ENCODE data around the gene TFPI.
"Not testable (repeated sequence)": the region's sequence is repeated elsewhere in the genome, so short reads cannot be mapped to it uniquely, and the experiment has no call there.

TFPI gene

GRCh38 chr2:187554011-187554703 is at the start of gene TFPI:
Gene TFPI (minus strand): TSS chr2:187554435. CDS start chr2:187503768, 50,667 bp downstream.
- no peak for DNase-seq

- no peak for DNase-seq
Measured at GRCh38 chr2:187594801-187595200, 40.6 kb upstream of the TFPI start.

DNA sequence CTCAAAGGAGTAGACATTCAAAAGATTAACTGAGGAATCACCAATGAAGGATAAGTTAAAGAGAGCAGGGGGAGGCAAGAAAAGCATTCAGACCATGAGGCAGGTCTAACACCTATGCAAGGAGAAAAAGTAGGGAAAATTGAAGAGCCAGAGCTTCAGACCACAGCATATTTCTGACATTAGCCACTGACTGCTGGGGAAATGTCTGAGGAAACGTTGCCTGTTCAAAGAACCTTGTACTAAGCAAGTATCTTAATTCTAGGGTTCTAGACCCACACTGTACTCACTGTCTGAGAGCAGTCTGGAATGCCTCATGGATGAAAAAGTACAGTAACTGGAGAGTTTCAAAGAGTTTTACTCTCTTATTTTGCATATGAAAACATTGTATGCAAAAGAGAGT is 39.5 kb upstream of the TFPI start:
- no peak for DNase-seq

DNA sequence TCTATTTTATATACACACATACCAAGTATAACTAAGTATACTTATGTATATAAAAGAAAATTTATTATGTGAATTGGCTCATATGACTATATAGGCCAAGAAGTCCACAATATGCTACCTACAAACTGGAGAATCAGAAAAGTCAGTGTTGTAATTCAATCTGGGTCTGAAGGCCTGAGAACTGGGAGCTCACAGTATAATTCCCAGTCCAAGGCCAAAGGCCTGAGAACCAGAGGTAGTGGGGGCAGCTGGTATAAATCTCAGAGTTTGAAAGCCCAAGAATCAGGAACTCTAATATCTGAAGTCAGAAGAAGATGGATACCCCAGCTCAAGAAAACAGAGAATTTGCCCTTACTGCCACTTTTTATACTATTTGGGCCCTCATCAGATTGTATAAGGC is 38.9 kb upstream of the TFPI start:
- DNase-seq, result no peak

DNA sequence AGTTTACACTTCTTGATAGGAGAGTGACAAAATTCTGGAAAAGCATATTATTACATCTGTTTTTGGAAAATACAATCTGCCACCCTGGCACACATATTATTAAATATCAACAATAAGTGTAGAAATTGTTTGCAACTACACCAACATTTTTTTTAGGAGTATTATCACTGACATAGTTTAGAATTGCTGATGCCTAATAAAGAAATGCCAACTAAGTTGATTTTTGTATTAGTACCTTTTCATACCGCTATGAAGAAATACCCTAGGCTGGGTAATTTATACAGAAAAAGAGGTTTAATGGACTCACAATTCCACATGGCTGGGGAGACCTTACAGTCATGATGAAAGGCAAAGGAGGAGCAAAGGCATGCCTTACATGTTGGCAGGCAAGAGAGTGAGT is 35.9 kb upstream of the TFPI start:
- no peak for DNase-seq

DNA sequence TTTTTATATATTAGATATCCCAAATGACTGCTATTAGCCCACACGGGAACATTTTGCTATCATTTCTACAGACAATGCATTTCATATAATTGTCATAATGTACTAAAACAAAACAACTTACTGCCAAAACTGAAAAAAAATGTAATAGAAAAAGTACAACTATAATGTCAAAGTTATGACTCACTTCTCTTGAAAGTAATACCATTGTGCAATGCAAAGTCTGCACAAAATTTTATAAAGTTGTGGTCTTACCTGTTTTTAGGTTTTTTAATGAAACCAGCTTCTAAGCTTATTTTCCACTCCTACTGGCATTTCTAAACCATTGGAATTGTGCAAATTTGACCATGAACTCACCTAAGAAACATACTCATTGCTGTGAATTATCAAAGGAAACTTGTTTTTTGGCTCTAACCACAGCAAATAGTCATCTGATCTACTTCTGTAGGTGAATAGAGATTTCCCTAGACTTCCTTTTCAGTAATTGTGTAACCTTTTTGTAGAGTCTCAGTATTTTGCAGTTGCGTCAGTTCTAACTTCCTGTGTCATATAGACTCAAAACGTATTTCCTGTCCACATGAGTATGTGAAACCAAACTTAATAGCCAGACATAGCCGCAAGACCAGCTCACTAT is 31.9 kb upstream of the TFPI start:
- no peak for DNase-seq

DNA sequence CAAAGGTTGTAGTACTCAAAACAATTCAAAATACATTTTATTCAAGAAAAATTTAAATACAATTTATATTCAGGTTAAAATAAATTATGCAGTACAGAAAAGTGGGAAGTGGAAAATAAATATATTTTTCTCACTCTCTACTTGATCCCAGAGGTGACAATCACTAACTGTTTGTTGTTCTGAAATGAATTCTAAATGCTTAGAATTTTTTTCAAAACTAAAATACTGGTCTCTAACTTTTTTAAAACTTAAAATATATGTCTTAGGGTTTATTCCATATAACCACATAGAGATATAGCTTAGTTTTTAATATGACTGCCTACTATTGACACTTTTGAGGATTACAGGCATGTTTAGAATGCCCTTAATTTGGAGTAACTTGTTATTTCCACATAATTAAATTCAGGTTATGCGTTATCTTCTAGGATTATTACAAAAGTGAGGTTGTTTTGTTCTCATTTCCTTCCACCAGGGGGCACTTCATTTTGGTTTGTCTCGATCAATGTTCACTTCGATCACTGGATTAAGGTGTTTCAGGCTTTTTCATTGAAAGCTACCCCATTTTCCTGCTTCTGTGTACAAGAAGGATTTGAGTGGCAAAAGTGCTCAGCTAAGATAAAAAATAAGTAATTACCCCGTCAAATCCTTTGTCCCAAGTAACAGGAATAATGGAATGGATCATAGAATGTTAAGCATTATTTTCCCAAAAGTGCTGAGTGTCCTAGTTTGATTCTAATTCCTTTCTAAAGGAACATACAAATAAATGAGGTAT is 27.1 kb upstream of the TFPI start:
- DNase-seq, result no peak

GRCh38 chr2:187580462-187581124 is 26.4 kb upstream of the TFPI start:
- DNase-seq, result no peak

DNA sequence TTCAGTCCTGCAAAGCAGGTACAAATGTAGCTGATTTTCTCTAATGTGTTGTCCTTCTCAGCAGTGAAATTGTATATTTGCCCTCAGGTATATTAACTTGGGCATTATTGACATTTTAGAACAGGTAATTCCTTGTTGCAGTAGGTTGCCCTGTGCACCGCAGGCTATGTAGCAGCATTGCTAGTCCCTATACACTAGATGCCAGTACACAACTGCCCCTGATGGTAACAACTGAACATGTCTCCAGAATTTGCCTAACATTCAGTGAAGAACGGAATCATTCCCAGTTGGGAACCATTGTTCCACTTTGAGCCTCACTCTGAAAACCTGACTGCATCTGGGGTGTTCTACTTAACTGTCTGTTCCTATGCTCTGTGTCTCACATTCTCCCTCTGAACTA is 23.1 kb upstream of the TFPI start:
- DNase-seq, result no peak

DNA sequence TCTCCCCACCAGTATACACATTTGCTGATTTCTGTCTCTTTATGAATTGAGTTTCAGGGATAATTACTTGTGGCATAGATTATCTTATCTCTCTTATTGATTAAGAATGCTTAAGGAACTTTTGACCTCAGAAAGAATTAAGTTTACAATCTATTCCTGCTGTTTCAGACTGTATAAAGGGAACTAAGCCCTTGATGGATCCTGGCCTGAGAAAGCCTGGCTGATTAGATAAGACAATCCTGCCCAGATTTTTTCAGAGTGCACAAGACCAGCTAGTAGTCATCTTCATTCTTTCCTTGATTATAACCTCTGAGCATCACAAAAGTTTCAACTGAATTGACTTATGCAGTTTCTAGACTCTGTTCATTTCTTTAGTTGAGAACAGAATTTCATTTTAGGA is 22.7 kb upstream of the TFPI start:
- no peak for DNase-seq

DNA sequence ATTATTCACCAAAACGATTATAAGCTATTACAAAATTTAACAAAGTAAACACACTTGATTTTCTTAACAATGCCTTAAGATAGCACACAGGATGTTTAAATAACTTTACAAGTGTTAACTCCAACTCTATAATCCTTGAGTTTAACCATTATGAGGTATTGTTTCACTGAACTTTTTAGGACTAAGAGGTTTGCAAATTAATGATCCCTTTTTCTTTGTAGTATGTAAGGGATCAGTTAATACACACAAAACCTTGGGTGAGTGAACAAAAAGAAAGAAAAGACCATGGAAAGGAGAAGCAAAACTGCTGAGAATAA is 21.5 kb upstream of the TFPI start:
- no peak for DNase-seq

DNA sequence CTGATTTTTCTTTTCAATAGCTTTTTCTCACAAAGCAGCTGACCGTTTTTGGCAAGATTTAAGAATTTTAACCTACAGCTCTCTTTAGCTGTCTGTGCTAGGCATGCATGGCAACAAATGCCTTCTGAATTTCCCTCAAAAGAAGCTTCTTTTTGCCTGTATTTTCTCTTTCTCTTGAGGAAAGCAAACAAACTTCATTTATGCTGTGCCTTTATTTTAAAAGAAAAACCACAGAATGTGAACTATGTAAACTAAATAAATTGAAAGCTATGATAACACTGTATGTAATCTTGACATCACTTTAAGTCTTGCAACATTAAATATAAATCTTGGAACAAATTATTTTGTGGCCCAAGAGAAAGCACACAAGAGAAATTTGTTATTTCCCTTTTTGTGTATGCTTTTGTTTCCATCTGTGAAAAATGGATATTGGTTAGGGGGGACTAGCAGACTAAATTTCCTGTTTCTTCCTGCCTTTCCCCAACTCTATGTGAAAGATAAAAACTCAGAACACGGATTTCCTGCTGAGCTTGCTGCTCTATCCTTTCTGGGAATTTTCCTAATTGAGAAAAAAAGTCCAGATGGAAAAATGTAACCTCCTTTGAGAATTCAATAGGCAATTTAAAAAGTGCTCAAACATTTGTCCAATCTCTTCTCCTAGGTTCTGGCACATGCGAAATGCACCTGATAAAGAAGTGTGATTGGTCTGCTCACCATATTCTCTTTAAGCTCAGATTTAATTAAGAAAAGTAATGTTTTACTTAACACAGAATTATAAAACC is 20.9 kb upstream of the TFPI start:
- no peak for DNase-seq

GRCh38 chr2:187573722-187574121 is 19.5 kb upstream of the TFPI start:
- no peak for DNase-seq

GRCh38 chr2:187571996-187572395 is 17.8 kb upstream of the TFPI start:
- not testable (repeated sequence) for DNase-seq

GRCh38 chr2:187569571-187569970 is 15.3 kb upstream of the TFPI start:
- DNase-seq, result no peak

- DNase-seq, result no peak
Measured at GRCh38 chr2:187569042-187569441, 14.8 kb upstream of the TFPI start.

DNA sequence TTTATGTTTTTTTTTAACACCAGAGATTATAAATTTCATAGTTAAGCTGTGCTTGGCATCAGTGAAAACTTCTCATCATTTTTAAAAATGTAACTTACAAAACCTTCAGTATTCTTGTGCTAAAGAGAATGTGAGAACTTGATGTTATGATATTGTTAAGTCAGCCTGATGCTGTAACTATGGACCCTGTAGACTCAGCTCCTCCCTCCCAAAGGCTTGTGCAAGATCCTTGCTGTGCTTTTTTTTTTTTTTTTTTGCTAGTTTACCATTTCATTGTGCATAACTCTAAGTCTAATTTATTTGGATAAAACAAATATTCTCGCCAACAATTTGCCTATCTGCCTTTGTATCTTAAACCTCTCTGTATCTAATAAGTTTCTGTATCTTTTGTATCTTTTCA is 12.9 kb upstream of the TFPI start:
- DNase-seq, result no peak

DNA sequence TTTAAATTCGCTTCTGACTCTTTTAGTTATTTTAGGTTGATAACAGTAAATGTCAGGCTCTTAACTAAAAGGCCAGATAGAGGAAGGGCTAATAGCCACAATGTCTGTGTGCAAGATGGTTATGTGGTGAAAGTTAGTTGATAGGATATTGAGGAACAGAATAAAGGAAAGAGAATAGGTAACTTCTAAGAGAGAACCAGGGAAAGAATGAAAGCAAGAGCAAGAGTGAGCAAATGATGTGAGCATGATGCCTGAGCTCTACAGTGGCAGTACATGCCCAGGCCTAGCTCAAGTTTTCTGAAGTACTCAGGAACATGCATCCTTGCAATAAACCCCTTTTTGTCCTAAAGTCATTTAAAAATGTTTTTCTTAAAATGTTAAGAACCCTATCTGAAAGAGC is 12.5 kb upstream of the TFPI start:
- DNase-seq, result no peak

DNA sequence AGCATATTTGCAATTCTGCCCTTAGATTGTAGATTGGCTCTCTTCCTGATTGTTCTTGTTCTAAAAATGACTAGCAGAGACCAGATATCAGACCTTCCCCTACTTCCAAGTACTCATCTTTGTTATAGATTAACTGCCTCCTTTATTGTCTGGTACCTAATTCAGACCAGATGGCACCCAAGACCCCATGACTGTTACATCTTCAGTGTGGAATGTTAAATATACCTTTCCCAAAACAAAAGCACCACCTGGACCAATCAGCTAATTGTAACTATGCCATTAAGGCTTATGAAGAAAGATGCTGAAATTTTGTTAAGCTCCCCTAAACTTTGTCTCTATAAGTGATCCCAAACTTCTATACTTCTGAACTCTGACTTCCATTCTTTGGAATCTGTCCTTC is 12.0 kb upstream of the TFPI start:
- no peak for DNase-seq

DNA sequence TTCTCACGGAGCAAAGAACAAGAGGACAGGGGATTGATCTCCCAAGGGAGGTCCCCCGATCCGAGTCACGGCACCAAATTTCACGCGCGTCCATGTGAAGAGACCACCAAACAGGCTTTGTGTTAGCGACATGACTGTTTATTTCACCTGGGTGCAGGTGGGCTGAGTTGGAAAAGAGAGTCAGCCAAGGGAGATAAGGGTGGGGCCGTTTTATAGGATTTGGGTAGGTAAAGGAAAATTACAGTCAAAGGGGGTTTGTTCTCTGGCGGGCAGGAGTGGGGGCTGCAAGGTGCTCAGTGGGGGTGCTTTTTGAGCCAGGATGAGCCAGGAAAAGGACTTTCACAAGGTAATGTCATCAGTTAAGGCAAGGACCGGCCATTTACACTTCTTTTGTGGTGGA is 11.4 kb upstream of the TFPI start:
- DNase-seq, result not testable (repeated sequence)

- DNase-seq, result not testable (repeated sequence)
Measured at GRCh38 chr2:187556493-187556892, 2.3 kb upstream of the TFPI start.

- DNase-seq, result no peak
Measured at GRCh38 chr2:187554704-187555082, 458 bp upstream of the TFPI start.

Data from DMS79 treated with DMSO at 0.1 percent for 48 hours (cell line).